ENCODE measurements around the gene ZNF649.

GRCh38 chr19:51919606-51920005 is 14.8 kb upstream of the ZNF649 start:
- TF ChIP-seq, protein P1, sequence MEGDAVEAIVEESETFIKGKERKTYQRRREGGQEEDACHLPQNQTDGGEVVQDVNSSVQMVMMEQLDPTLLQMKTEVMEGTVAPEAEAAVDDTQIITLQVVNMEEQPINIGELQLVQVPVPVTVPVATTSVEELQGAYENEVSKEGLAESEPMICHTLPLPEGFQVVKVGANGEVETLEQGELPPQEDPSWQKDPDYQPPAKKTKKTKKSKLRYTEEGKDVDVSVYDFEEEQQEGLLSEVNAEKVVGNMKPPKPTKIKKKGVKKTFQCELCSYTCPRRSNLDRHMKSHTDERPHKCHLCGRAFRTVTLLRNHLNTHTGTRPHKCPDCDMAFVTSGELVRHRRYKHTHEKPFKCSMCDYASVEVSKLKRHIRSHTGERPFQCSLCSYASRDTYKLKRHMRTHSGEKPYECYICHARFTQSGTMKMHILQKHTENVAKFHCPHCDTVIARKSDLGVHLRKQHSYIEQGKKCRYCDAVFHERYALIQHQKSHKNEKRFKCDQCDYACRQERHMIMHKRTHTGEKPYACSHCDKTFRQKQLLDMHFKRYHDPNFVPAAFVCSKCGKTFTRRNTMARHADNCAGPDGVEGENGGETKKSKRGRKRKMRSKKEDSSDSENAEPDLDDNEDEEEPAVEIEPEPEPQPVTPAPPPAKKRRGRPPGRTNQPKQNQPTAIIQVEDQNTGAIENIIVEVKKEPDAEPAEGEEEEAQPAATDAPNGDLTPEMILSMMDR (IDR thresholded peaks at IDR 0.05) = no peak
- no peak for TF ChIP-seq POLR2AphosphoS5 (IDR thresholded peaks at IDR 0.05)
